GM15510 (cell line): ENCODE measurements around the gene STK11.

Source experiments
- POLR2A ChIP-seq: IDR thresholded peaks from 3 replicates; pipeline ENCODE4 v1.6.1; 2011; ENCODE audit warnings: borderline replicate concordance; ENCODE audit not compliant: insufficient read length; ENCODE audit errors: extremely low read depth

The STK11 gene

GRCh38 chr19:1213391-1214286 lies 8.1 kb downstream of the STK11 start:
- no peak for TF ChIP-seq POLR2A

- no peak for TF ChIP-seq POLR2A
These were observed 8.8 kb downstream of the STK11 start for GRCh38 chr19:1214299-1214861.

GRCh38 chr19:1214862-1215731 lies 9.5 kb downstream of the STK11 start:
- TF ChIP-seq POLR2A, result no peak

GRCh38 chr19:1216756-1217155 lies 11.2 kb downstream of the STK11 start:
- no peak for TF ChIP-seq POLR2A

- no peak for TF ChIP-seq POLR2A
These were observed 11.8 kb downstream of the STK11 start for GRCh38 chr19:1217366-1217765.

GRCh38 chr19:1218751-1219567 lies 13.4 kb downstream of the STK11 start:
- no peak for TF ChIP-seq POLR2A

- no peak for TF ChIP-seq POLR2A
These were observed 14.4 kb downstream of the STK11 start for GRCh38 chr19:1219786-1220476.

GRCh38 chr19:1220477-1220930 lies 14.9 kb downstream of the STK11 start:
- TF ChIP-seq POLR2A, result no peak

- no peak for TF ChIP-seq POLR2A
These were observed 15.7 kb downstream of the STK11 start for GRCh38 chr19:1220976-1221903.

GRCh38 chr19:1221904-1222255 lies 16.3 kb downstream of the STK11 start:
- no peak for TF ChIP-seq POLR2A

GRCh38 chr19:1222394-1222793 lies 16.8 kb downstream of the STK11 start:
- TF ChIP-seq POLR2A, result no peak

- TF ChIP-seq POLR2A, result no peak
These were observed 17.7 kb downstream of the STK11 start for GRCh38 chr19:1223018-1223855.
